ENCODE data around the gene TGIF1.

TGIF1 gene

DNA sequence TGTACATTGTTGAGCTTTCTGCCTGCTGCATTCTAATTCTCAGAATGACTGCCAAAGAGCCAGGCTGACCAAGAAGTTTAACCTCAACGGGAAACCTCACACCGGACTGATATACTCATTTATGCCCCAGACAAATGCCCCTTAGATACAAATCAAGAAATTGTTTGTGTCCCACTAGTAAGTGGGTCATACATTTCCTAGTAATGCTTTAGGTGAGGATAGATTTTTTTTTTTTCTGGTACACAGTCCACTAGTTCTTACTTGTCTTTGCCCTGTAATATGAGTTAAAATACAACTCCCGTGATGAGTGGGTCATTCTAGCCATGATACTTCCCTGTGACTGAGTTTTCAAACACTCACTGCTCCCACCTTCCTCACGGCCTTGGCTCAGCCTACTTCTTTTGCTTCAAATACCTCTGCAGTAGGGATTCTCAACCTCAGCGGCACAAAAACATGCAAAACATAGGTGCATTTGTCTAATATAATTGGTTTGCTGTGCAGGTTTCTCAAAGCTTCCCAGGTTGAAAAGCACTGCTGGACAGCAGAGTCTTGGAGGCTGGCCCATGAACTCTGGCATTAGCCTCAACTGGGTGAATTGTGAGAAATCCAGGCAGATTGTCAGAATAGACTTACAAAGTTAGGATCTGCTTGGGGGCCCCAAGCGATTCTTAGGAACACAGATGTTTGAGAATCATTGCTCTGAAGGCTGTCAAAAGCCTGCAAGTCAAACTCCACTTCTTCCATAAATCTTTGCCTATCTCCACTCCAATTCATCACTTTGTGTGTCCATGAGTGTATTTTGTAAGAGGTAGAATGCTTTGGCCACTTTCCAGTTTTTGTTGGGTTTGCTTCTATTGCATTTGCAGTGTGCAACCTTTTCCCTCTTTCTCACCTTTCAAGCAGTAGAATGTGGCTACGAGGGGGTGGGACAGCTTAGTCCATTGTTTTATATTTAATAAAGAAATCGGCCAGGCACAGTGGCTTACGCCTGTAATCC lies 35.5 kb downstream of the TGIF1 start:
- no peak for DNase-seq

DNA sequence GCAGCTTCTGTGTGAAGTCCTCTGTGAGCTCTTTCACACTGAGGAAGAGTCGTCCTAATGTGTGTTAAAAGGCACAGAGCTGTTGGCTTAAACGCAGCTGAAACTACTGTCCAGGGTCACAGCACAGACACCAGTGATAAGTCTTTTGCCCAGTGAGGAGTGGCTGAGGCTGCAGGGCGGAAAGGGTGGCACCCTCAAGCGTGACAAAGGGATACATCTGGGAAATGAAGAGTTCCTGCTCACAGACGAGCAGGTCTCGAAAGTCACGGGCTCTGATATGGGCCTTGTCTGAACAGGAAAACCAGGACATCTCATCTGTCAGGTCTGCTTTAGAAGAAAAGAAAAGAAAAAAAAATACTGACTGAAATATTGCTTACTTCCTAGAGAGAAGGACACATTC lies 36.5 kb downstream of the TGIF1 start:
- DNase-seq: no peak

DNA sequence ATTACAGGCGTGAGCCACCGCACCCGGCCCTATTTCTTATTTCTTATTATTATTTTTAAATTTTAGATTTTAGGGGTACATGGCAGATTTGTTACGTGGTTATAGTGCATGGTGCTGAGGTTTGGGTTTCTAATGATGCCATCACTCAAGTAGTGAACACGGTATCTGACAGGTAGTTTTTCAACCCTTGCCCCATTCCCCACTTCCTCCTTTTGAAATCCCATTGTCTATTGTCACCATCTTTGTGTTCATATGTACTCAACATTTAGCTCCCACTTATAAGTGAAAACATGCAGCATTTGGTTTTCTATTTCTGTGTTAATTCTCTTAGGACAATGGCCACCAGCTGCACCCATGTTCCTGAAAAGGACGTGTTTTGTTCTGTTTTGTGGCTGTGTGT lies 39.5 kb downstream of the TGIF1 start:
- no peak for DNase-seq

DNA sequence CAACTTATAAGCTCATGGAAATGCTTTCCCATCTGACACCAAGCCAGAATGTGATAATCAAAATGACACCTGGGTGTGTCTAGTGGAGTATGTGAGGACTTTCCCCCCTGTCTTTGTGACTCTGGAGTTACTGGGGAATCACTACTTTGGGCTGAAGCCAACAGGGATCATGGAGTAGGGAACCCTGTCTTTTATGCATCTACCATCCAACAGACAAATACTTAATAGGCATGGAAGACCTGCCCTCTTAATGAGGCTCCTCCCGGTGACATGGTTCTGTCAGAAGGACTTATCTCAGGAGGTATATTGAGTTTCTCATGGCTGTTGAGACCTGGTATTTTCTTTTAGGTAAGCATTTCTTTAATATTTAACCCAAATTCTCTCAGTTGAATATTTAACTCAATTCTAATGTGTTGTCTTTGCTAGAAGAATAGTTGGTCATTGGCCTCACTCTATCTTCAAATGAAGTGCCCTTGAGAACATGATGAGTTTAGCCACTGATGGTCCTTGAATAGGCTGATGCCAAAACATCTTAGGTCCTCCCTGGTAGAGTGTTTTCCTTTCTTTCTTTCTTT lies 42.1 kb downstream of the TGIF1 start:
- no peak for DNase-seq

DNA sequence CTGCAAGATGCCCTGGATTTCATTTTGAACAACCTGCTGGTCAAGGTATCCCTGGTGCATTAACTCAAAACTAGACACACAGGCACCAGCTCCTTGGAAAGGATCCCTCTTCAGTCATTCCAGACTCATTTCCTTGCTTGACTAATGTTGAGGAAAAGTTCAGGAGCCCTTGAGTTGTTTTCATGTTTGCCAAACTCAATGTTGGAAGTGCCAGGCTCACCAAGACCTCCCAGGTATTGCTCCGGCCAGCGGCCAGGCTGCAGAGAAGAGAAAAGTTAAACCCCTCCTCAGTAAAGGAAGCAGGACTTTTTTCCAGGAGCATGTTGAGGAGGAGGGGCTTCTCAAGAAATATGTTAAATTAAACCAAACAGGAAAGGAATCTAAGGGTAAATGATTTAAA lies 42.7 kb downstream of the TGIF1 start:
- DNase-seq: no peak

DNA sequence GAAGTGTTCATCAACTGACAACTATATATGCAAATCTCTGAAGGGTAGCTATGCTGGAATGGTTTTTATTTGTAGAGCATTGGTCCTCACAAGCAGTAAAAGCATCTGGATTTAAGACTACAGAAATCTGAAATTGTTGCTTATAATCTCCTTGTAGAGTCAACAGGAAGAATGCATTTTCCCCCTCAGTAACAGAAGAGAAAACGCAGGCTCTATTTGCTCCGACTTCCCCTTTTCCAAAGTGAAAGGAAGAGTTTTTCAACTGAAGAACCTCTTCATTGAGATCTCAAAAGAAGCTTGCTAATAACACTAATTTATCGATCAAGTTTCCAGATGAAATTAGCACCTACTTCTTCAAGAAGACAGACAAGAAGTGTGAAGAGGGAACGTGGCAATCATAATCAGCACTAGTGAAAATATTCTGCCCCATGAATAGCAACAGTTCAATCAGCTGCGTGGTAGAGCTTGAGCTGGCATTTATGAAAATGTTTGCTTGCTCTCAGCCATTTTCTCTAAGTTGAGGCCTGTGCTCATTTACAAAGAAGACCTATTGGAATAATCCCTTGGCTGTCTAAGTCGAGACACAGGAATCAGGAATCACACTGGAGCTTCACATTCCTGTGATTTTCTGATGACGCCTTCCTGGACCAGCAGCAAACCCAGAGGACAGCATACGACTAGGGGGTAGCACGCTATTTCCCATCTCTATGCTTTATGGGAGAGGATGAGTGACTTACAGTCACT lies 43.7 kb downstream of the TGIF1 start:
- DNase-seq: no peak

DNA sequence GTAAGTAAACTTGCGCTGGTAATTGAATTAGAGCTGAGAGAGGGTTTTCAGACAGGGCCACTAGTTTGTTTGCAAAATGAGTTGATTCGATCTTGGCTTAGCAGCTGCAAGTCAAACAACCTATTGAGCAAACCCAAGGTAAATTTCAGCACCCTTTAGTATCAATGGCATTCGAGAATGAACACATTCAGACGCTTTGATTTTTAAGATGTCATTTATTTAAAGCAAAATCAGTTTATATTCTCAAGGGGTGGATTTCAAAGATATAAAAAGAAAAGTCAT lies 44.2 kb downstream of the TGIF1 start:
- no peak for DNase-seq

DNA sequence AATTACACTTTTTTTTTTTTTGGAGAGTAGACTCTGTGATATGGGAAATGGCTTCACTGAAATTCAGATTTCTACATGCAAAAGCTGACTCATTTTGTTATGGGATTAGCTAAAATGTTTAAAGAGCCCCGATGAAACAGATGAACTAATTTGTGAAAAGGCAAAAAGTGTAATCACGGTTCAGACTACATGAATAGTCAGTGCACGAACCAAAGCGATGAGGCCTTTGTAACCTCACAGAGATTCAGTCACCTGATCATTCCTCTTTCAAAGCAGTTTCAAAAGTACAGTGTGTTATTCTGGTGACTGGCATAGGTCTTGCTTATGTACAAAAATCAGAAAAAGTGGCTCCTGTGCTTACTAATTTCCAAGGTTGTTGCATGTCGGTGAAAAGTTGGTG lies 44.6 kb downstream of the TGIF1 start:
- DNase-seq: no peak

DNA sequence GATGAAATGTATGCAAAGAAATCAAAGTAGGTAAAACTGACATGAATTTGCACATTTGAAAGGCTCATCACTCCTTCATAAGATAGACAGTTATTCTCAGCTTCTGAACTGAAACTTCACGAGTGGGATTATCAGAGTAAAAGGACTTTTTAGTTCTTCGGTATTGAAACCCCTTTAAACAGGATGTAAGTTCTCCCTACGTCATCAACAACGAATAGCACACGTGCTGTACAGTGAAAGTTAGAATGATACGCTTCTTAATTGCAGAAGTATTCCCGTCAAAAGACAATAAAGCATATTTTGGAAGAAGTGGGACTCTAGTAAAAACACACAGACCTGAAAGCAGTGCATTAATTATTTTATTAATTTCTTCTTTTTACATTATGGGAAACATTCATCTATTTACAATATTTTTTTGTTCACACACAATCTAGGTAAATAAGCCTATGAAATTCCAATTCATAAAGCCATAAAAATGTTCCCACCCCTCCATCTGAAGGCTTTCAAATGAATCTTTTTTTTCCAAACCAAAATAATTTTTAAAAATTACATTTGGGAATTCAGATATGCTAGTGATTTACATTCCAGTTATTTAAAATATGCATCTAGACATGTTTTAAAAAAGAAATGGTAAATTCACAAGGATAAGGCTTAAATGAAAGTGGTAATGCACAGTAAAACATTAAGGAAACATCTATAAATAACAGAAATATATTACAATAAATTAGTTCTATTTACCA lies 45.9 kb downstream of the TGIF1 start:
- DNase-seq: no peak

DNA sequence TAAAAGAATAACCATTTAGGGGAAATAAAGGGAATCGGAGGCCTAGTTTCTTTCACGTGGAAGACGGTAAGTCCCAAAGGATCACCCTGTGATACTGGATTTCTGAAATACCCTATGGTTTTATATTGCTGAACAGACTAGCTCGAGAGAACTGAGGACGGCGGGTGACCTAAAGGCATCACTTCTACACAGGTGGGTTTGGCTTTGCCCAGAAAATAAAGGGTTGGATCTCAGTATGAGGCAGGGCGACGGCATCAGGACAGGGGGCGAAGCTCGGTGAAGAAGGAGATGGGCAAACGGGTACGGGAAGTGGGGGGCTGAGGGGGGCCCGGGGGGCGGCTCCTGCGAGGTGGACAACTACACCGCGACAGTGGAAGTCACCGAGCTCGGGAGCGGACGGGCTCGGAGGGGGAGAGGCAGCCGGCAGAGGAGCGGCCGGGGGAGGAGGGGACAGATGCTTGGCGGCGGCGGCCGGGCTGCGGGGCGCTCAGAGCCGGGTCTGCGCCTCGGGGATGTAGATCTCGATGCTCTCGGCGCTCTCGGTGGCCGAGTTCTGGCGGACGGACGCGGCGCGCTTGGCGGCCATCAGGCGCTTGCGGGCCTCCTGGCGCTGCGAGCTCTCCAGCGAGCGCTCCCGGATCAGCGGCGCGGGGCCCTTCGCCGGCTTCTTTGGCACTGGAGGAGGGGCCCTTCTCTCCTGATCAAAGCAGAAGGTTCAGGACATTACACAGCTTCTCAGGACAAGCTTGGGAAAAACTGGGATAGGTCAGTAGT lies 48.9 kb downstream of the TGIF1 start:
- no peak for DNase-seq

DNA sequence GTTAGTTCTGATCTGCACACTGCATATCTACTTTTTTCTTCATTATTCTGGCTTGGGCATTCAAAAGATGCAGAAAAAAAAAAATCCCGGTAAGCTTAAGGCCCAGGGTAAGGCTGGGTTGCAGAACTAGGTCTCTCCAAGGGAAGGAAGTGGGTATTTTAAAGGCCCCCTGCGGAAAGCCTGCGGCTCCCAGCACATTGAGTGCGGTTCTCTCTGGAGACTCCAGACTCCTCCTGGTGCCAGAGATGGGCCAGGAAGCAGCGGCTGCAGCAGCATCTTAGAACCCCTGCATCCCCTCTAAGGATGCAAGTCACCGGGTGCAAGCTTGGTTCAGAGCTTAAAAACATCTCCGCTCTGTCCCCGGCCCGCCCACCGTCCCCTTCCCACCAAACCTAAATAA lies 49.5 kb downstream of the TGIF1 start:
- no peak for DNase-seq

DNA sequence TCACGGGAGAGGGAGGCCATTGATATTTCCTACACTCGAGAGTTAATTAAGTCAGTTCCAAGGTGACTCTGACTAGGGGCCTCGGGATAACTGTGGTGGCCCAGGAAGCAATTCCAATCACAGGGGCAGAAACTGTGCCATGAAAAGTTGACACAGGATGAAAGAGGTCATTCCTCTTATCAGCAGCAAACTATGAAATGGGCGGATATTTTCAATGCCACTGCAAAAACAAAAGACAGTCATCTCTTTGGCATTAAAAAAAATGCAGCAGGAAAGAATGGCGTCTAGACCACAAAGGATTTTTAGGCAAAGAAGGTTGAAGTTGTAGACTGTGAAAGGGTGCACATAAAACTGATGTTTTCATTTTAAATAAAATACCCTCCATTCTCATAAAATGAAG lies 50.0 kb downstream of the TGIF1 start:
- DNase-seq: no peak

DNA sequence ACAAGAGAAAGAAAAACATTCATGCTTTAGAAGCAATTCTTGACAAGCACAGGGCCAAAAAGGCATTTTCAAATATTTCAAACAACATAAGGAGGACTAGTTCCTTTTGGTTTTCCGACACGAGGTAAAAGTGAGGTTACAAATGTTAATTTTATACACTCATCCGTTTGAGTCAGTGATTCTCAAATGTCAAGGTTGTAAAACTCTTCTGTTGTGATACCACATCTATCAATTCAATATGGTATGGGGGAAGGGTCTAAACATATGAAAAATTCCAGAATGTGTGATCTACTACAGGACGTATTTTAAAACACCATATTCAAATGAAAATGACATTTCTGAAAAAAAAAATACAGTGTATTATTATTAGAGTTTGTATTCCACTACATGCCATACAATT lies 52.7 kb downstream of the TGIF1 start:
- no peak for DNase-seq

DNA sequence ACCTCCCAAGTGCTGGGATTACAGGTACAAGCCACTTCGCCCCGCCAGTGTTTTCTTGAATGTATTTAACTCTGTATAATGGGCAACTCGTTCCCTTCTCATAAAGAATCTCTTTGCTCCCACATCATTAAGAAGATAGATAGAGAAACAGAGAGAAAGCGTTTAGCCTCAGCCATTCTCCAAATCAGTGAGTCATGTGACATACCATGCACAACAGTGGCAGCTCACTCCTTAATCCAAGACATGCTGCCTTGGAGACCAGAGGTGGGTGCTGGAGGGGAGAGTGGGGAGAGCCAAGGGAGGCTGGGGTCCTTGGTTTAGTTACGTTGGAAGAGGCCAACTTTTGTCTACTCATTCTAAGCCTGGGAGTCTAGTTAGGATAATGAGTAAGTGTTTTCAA lies 54.7 kb downstream of the TGIF1 start:
- no peak for DNase-seq

DNA sequence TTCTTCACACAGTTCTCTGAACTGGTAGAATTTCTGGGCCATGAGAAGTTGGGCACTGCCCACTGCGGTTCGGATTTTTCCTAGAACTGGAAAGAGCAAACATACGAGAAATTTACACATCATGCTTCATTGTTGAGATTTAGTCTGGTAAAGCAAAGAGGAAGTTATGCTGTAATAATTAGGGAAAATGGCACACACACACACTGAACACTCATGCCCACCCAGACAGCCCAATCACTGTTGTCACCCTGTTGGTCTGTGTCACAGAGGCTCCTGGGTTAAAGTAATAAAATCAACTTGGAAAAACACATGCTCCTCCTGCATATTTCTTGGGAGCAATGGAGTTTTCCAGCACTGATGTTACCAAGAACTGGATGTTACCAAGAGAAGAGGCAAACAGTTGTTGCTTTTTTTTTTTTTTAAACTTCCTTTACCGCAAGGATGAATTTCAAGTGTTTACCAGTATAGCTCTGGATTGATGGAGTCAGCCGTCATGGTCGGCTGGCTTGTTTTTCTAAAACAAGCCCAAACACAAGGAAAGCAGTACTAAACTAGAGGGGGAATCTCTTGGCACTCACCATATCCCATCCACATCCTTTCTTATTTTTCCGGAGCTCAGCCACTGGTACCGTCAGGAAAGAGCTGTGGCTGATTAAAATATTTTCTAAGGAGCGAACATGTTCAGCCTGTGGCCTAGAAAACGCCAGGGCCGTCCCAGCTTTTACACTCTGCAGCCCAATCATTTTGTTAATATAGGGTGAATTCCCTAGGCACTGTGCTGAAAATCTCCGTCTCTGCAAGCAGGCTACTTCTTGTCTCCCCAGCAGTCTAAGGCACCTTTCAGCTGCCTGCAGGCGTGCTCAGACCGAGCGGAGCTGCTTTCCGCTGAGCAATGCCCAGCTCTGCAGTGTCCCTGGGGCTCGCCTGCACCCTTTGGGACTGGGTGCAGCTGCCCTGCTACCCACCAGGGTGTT lies 58.9 kb downstream of the TGIF1 start:
- DNase-seq: no peak

Measured in effector CD4-positive, alpha-beta T cell (primary cell).